ENCODE results near the gene TPRX2. TPM values are rescaled to one million over a fixed set of nuclear protein-coding genes. Genes with fewer than 3 reads are reported as not detected.
A peak's percentile ranks its signal among the peaks of the same experiment; 100 is the strongest.
"Not testable (repeated sequence)": the region's sequence is repeated elsewhere in the genome, so short reads cannot be mapped to it uniquely, and the experiment has no call there.

The TPRX2 gene
- total RNA-seq, 1 donor from 2014 or later = not detected

DNA sequence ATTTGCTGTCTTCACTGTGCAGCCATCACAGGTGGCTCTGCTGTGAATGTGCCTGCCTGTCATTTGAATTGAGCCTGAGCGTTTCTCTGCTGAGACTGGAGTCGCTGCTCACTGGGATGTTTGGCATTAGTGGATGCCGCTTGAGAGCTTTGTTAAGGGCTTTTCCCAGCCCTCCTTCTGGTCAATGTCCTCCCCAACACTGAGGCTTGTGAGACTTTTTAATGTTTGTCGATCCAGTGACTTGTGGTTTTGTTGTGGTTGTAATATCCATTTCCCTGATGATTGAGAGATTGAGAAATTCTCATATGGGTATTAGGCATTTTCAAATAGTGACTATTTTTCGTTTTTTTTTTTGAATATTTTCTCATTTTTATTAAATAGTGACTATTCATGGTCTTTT, 2.6 kb downstream of the TPRX2 start:
- DNase-seq (ENCODE audit: low spot score) = no peak

DNA sequence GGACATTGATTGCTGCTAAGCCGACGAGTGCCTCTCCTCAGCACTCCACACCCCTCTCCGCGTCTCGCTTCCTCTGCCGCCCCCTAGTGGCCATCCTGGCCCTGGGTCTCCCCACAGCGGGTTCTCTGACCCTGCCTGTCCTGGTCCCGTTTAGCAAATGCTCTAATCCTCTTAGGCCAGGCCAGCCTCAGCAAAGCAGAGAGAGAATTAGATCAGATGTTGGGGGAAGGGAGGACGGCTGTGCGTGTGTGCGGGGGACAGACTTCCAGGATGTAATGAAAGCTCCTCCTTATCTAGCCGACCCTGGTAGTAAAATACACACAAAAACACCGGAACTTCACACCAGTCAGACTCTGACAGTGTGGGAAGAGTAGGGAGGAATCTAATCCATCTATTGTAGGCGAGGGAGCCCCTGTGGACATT, 4.5 kb downstream of the TPRX2 start:
- DNase-seq (ENCODE audit: low spot score) = peak; percentile 78

DNA sequence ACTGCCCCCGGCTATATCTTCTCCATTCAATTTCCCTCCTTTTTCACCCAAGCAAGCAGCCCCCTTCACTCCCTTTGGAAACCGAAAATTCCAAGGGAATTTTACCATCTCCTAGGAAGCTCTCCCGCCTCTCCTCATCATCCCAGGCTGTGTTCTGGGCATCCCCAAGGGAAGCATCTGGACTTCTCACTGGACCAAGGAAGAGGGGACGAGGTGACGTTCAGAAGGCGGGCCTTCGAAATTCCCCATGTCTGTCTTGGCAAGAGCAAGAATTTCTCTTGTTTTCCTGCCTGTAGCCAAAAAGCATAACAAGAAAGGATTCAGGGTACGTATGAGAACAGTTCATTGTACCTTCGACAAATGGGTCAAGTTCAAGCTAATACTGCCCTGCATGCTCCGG, 6.1 kb downstream of the TPRX2 start:
- DNase-seq (ENCODE audit: low spot score) = no peak

DNA sequence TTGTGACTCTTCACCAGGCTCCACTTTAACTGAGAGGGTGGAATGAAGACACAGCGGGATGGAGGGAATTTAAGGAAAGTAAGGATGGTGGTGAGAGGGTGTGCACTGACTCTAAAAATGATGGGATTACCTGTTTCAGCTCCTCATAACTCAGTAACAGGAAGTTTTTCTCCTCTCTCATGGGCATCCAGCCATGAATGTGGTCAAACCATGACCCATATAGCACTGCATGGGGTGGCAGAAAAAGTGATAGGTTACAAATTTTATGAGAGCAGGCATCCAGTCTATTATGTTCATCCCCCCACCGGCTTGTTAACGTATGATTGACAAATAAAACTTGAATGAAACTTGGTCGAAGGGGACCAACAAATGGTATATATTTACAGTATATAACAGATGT, 19.9 kb downstream of the TPRX2 start:
- DNase-seq (ENCODE audit: low spot score) = no peak

DNA sequence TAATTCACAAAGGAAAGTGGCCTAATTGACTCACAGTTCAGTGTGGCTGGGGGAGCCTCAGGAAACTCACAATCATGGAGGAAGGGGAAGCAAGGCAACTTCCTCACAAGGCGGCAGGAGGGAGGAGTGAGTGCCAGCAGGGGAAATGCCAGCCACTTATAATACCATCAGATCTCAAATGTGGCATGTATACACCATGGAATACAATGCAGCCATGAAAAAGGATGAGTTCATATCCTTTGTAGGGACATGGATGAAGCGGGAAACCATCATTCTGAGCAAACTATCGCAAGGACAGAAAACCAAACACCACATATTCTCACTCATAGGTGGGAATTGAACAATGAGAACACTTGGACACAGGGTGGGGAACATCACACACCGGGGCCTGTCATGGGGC, 20.4 kb downstream of the TPRX2 start:
- DNase-seq (ENCODE audit: low spot score) = not testable (repeated sequence)

DNA sequence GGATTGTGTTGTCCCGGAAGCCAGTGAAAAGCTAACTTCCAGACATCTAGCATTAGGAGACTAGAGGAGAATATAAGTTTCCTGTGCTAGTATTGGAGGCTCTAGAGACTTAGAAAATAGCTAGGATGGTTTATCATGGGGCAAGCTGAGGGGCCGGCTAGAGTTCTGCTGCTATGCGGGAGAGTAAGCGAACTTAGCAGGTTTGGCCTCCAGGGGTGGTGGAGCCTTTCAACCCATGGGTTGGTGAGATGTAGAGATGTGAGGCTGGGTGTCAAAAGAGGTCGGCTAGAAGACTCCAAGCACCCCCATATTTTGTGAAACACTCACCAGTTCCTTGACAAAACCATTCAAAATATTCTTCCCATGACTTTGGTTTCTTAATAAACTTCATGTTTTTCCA, 22.7 kb downstream of the TPRX2 start:
- DNase-seq (ENCODE audit: low spot score) = no peak

DNA sequence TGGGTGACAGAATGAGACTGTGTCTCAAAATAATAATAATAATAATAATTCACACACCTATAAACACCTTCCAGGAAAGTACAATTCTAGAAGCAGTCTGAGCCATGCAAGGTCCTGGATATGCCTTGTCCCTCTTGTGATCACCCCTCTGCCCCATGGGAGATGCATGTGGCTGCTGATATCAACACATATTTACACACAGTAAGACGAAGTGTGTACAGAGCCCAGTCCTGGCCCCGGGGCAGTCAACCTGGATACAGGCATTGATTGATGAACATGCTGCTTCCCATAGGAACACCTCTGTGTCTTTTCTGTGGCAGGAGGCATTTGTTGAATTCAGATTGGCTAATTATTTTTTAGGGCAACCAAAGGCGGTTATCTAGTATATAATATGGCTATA, 23.9 kb downstream of the TPRX2 start:
- no peak for DNase-seq (ENCODE audit: low spot score)

DNA sequence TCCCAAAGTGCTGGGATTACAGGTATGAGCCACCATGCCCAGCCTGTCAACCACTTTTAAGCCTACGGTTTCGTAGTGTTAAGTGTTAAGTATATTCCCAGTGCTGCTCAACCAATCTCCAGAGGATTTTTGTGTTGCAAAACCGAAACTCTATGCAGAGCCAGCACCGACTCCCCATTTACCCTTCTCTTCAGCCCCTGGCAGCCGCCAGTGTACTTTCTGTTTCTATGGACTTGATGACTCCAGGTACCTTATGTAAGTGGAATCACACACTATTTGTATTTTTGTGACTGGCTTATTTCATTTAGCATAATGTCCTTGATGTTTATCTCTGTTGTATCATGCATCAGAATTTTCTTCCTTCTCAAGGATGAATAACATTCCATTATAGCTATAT, 26.0 kb downstream of the TPRX2 start:
- no peak for DNase-seq (ENCODE audit: low spot score)

DNA sequence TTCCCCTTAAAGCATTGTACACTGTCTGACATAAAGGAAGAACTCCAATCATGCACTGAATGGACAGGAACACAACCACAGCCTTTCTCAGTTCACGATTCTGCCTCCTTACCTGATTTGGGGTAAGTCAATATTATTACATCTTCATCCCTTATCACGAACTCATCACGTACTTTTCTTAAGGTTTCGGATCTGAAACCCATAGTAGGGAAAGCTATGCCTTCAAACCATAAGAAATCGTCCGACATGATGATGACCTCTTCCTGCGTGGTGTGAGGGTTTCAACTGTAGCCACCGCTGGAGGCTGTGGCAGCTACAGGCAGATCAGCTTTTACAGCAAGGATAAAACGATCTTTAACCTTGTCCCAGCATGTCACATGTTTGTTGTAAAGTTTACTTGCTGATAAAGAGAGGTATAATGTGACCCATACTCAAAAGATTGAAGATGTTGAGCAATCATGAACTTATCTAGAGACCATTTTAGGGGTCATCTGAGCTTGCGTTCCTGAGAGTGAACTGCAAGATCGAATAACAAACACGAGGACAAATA, 27.1 kb downstream of the TPRX2 start, which contains the start of gene SULT2A1:
TSS of gene SULT2A1 (minus strand) at position 306 of the 550 bp plus-strand sequence. CDS start at position 248, 58 bp downstream.
- no peak for DNase-seq (ENCODE audit: low spot score)

DNA sequence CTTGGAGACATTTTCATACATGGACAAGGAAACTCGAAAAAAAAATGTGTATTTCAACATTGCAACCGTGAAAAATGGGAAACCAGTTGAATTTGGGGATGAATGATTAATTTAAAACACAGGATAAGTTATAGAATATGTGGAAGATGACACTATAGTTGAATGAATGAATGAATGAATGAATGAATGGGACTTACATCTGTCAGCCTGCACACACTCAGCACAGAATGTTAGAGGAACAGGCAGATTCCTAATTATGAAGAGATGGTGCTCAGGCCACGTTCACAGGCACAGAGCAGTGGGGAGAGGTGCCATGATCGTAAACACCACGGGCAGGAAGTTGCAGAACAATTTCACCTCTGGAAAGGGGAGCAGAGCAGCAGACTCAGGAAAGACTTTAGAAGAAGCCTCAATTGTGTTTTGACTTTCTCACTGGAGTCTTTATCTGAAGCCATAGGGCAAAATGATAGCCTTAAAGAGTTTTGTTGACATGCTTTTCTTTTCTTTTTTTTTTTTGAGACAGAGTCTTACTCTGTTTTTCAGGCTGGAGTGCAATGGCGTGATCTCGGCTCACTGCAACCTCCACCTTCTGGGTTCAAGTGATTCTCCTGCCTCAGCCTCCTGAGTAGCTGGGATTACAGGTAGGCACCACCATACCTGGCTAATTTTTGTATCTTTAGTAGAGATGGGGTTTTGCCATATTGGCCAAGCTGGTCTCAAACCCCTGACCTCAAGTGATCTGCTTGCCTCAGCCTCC, 32.0 kb downstream of the TPRX2 start:
- no peak for DNase-seq (ENCODE audit: low spot score)

DNA sequence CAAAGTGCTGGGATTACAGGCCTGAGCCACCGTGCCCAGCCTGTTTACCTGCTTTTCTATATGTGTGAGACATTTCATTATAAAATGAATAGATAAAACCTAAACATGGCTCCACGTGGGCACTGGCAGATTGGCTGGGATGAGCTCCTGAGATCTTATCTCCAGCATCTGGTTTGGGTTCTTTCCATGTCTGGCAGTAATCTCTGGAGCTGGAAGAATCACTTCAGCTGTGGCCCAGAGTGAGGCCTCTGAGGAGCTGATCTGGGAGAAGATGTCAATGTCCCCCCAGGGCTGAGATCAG, 32.5 kb downstream of the TPRX2 start:
- DNase-seq (ENCODE audit: low spot score) = no peak

DNA sequence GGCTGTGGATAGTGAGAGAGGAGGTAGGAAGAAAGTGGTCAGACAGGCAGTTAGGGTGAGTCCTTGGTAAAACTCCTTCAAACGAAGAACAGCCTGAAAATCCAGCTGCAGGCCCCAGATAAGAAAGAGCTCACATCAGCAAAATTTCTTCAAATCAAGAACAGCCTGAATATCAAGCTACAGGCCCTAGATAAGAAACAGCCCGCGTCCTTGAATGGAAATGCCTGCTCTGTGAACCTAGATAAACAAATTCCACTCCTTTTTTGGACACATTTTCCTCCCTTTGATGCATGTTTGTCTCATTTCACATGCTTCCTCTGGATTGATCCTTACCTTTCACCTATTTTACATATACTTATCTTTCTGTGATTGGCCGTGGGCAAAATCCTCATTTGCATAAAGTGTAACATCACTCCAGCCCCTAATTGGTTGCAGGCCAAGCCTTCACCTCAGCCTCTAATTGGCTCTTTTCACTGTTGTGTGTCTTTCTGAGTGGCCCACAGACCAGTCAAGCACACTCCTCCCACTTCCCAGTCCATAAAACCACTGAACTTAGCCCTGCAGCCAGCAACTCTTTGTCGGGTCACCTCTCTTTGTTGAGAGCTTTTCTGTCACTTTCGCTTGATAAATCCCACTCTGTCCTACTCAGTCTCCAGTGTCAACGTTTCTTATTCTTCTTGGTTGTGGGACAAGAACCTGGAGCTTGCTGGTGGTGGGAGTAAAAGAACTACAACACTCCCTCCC, 33.1 kb downstream of the TPRX2 start:
- DNase-seq (ENCODE audit: low spot score) = peak; percentile 16

DNA sequence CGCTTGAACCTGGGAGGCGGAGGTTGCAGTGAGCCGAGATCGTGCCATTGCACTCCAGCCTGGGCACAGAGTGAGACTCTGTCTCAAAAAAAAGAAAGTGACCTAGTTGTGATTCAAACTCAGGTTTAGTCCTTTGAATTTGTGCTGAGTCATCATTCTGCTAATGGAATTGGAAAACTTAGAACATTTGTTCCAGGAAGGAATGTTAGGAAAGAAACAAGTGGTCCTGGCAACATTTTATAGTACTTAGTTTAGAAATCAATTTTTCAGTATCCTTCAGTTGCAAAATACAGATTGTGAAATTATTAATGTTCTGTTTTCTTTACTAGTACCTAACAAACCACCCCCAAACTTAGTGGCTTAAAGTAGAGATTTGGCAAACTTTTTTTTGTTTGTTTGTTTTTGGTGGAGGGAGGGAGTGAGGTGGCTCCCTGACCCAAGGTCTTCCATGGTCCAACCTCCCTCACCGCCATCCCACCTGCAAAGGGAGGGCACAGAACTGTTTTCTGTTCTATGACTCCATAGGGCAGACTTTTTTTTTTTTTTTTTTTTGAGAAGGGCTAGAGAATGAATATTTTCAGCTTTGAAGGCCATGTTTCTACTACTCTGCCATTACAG, 36.2 kb downstream of the TPRX2 start:
- no peak for DNase-seq (ENCODE audit: low spot score)

DNA sequence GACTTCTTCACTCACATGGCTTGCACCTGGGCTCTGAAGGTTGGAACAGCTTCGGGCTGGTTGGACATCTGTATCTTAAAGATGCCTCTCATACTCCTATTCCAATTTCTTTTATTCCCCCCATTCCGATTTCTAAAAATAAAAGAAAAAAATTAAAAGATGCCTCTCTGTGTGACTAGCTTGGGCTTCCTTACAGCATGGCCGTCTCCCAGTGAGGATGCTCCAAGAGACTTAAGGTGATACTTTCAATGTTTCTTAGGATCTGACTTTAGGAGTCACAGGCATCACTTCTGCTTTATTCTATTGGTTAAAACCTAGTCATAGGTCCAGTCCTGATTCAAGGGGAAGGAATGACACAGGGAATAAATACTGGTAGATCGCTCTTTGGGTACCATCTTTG, 37.0 kb downstream of the TPRX2 start:
- no peak for DNase-seq (ENCODE audit: low spot score)

DNA sequence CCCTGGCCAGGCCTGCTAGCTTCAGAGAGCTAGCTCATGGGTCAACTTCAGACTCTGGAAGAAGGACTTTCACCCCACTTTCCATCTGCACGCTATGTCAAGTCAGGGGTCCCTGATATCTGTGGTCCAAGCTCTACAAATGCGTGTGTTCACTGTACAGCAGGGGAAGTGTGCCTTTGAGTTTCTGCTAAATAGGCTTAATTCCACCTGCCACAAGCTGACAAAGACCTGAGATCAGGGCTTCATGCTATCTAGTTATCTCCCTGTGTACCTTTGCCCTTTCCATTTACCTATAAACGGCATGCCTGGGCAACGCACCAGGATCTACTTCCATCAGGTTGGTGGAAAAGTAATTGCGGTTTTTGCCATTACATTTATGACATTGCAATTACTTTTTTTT, 37.7 kb downstream of the TPRX2 start:
- DNase-seq (ENCODE audit: low spot score) = no peak

DNA sequence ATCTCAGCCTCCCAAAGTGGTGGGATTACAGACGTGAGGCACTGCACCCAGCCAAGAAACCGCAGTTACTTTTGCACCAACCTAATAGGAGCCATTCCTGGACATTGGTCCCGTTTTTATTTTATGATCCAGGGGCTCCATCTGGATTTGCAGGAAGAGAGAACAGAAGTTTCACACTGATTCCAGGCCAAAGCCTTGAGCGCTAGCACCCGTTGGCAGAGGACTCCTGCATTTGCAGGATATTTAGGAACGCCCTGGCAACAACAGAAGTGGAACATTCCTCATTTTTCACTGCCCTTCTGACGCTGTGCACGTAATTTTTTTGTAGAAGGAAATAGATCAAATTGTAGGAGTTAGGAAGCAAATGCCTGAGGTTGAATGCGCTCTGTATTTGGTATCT, 38.8 kb downstream of the TPRX2 start:
- no peak for DNase-seq (ENCODE audit: low spot score)

DNA sequence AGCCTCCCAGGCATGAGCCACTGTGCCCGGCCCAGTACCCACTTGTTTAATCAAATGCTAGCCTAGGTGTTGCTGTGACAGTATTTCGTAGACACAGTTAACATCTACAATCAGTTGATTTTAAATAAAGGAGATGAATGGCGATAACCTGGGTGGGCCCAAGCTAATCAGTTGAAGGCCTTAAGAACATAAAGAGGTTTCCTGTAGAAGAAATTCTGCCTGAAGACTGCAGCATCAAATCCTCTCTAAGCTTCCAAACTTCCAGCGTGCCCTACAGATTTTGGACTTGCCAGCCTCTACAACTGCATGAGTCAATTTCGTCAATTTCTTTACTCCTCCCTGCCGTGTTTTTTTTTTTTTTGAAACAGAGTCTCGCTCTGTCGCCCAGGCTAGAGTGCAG, 40.3 kb downstream of the TPRX2 start:
- no peak for DNase-seq (ENCODE audit: low spot score)

DNA sequence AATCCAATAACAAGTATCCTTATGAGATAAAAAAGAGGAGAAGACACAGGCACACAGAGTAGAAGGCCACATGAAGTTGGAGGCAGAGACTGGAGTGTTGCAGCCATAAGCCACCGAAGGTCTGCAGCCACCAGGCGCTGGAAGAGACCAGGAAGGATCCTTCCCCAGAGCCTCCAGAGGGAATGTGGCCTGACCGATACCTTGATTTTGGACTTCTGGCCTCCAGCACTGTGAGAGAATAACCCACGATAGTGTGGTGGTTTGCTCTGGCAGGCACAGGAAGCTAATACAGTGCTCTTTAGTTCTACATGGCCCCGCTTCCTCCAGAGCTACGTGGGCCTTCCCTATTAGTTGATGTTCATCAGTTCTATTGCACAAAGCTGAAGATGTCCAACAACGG, 42.3 kb downstream of the TPRX2 start:
- DNase-seq (ENCODE audit: low spot score) = no peak

DNA sequence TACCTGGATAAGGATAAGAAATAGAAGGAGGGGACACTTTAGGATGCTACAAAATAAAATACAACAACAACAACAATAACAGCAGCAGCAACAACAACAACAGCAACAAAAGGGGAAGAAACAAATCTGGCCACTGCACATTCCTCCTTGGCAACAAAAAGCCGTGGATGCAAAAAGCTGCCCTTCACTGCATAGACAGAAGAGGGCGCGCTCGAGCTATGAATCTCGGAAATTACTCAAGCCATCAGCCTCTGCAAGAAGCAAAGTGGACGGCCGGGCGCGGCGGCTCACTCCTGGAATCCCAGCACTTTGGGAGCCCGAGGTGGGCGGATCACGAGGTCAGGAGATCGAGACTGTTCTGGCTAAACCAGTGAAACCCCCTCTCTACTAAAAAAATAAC, 50.3 kb downstream of the TPRX2 start:
- peak; percentile 89 for DNase-seq (ENCODE audit: low spot score)

DNA sequence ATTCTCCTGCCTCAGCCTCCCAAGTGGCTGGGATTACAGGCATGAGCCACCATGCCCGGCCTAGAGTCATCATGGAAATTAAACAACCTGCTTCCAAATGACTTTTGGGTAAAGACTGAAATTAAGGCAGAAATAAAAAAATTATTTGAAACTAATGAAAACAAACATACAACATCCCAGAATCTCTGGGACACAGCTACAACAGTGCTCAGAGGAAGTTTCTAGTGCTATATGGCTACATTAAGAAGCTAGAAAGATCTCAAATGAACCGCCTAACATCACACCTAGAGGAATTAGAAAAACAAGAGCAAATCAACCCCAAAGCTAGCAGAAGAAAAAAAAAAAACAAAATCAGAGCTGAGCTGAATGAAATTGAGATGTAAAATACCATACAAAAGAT, 51.2 kb downstream of the TPRX2 start:
- DNase-seq (ENCODE audit: low spot score) = peak; percentile 7
